ENCODE data around the gene CORO7.

Gene CORO7

GRCh38 chr16:4332623-4333307 lies 83.6 kb downstream of the CORO7 start:
- no peak overlapping the region for H3K27ac Mint-ChIP-seq
- peaks cover 35% of the 10 kb centered on the region for H3K27me3 Mint-ChIP-seq
- H3K36me3 Mint-ChIP-seq, result no peaks in the 10 kb centered on the region
- H3K9me3 Mint-ChIP-seq, result no peaks in the 10 kb centered on the region
- H3K4me1 Mint-ChIP-seq, result peaks cover 3% of the 10 kb centered on the region
- no peak overlapping the region for H3K4me3 Mint-ChIP-seq
- no peak for DNase-seq
- CTCF ChIA-PET, result interaction anchor here (0.9 to 7.8 kb wide), 8 partner anchors 9 to 79 kb away, joined by 3 to 85 read pairs (median 4); no protein-coding TSS in a partner anchor

DNA sequence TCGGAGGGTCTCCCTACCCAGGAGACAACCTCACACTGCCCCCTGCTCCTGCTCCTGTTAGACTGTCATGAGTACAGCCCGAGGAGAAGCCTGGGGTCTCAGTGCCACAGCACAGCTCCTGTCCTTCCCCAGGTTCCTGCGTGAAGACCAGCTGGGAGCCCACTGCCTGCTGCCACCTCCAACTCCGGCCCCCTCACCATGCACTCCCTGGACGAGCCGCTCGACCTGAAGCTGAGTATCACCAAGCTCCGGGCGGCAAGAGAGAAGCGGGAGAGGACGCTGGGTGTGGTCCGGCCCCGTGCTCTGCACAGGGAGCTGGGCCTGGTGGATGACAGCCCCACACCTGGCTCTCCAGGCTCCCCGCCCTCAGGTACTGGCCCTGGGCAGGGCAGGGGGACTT lies 84.3 kb downstream of the CORO7 start:
- no peak overlapping the region for H3K27ac Mint-ChIP-seq
- H3K36me3 Mint-ChIP-seq, result no peaks in the 10 kb centered on the region
- CTCF ChIA-PET, result interaction anchor here (0.7 to 7.8 kb wide), 13 partner anchors 12 to 349 kb away, joined by 3 to 85 read pairs (median 4); no protein-coding TSS in a partner anchor
- no peak for DNase-seq
- no peak overlapping the region for H3K4me3 Mint-ChIP-seq
- no peaks in the 10 kb centered on the region for H3K9me3 Mint-ChIP-seq
- peaks cover 39% of the 10 kb centered on the region for H3K27me3 Mint-ChIP-seq
- H3K4me1 Mint-ChIP-seq, result peaks cover 3% of the 10 kb centered on the region

- H3K4me3 Mint-ChIP-seq, result no peak overlapping the region
- no peak overlapping the region for H3K27ac Mint-ChIP-seq
- peak; percentile 81 for DNase-seq
- CTCF ChIA-PET, result interaction anchor here (0.6 to 7.8 kb wide), 10 partner anchors 9 to 393 kb away, joined by 3 to 85 read pairs (median 4); no protein-coding TSS in a partner anchor
- H3K27me3 Mint-ChIP-seq, result peaks cover 55% of the 10 kb centered on the region
- no peaks in the 10 kb centered on the region for H3K9me3 Mint-ChIP-seq
- H3K4me1 Mint-ChIP-seq, result peaks cover 5% of the 10 kb centered on the region
- no peaks in the 10 kb centered on the region for H3K36me3 Mint-ChIP-seq
Measured at GRCh38 chr16:4330277-4330874, 86.0 kb downstream of the CORO7 start.

DNA sequence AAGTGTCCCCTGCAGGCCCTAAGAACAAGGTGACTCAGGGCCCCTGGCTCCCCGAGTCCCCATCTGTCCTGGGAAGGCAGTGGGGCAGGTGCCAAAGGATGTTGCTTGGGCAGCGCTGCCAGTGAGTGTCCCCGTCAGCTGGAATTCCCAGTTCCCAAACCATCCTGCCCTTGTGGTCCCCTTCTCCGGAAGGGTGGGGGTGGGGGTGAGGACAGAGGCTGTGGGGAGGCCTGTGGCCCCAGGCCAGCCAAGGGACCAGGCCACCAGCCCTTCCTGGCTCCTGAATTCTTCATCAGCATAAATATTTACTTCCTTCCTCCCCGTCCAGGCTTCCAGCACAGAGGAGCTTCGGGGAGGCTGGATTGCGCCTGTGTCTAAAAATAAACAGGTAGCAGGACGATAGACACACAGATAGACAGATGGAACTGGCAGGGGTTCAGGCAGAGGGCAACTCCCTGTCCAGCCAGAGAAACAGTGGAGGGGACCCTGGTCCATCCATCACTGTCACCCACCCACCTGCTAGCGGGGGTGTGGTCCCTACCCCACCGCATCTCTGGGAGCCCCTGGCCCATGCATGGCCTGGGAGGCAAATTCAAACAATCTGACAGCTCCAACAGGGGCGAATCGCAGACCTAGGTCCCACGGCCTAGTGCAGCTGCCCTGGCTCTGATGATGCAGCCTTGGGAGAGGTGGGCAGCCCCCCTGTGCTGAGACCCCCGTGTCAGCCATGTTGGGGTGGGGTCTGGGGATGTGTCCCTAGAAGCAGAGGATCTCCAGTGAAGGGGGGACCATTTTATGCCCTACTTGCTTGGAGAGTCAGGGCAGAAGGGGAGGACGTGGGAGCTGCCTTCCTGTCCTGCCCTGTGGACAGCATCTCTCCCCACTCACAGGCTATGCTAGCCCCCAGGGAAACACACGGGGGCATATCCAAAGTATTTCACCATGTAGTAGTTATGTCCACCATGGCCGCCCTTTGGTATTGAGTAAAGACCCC lies 87.3 kb downstream of the CORO7 start:
- CTCF ChIA-PET, result interaction anchor here (0.6 to 7.8 kb wide), 11 partner anchors 7 to 390 kb away, joined by 3 to 85 read pairs (median 4); partner anchors contain the start of gene TFAP4
- no peaks in the 10 kb centered on the region for H3K36me3 Mint-ChIP-seq
- H3K27me3 Mint-ChIP-seq, result peaks cover 56% of the 10 kb centered on the region
- peaks cover 5% of the 10 kb centered on the region for H3K4me1 Mint-ChIP-seq
- no peak overlapping the region for H3K27ac Mint-ChIP-seq
- no peak overlapping the region for H3K4me3 Mint-ChIP-seq
- DNase-seq, result no peak
- H3K9me3 Mint-ChIP-seq, result no peaks in the 10 kb centered on the region

DNA sequence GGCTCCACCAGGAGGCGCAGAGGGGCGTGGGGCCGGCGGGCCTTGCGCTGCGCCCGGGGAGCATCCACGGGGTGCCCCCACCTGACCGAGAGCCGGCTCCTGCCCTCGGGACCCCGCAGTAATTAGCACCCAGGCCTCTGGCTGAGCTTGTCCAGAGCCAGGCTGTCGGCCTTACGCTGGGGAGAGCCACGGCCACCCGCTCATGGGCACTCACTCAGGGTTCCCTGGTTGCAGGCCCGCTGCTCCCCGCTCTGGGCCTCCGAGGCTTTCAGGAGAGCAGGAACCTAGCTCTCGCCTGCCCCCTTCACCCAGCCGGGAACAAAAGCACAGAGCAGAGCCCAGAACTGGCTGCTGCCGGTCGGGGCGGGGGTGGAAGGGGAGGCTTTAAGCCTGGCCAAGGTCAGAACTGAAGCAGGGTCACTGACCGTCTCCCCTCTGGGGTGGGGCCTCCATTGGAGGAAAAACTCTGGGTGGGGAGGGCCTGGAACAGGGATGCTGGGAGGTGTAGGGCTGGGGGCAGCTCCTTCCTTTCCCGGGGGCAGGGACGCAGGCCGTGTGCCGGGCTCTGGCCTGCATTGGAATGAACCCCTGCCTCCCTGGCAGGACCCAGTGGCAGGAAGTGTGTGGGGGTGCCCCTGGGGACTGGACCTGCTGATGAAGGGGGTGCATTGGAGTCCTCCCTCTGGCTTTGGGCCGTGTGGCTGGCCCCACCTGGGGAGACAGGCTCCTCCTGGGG lies 88.2 kb downstream of the CORO7 start:
- Mint-ChIP-seq H3K36me3 (no peaks in the 10 kb centered on the region), H3K27ac (no peak overlapping the region), H3K4me1 (peaks cover 5% of the 10 kb centered on the region), H3K4me3 (no peak overlapping the region), H3K27me3 (peaks cover 50% of the 10 kb centered on the region), H3K9me3 (no peaks in the 10 kb centered on the region)
- DNase-seq, result peak; percentile 72
- CTCF ChIA-PET, result interaction anchor here (0.6 to 7.8 kb wide), 8 partner anchors 12 to 91 kb away, joined by 3 to 85 read pairs (median 4); partner anchors contain the start of gene GLIS2

DNA sequence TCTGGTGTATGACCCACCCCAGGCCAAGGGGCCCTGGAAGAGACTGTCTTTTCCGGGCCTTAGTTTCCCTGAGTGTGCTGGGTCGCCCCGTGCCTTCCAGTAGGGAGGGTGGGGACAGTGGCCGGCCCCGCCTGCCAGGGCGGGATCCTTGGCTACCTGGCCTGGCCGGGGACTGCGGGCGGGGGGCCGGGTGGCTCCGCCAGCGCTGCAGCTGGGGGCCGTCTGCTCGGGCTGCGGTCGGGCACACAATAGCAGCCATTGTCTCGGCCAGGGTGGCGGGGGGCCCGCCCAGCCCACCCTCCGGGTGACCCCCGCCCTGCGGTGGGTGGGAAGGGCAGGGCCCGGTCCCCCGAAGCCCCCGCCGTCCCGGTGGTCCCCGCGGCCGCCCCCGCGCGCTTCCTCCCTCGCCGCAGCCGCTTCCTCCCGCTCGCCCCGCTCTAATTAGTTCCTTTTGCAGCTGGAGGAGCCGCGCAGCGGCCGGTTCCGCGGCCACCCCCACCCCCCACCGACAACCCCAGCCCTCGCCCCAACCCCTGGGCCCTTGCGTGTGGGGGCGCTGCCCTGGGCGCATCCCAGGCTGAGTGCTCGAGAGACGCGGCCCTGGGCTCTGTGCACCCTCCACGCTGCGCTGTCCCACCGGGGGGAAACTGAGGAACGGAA lies 88.9 kb downstream of the CORO7 start:
- Mint-ChIP-seq H3K4me3 (no peak overlapping the region), H3K9me3 (no peaks in the 10 kb centered on the region), H3K27ac (no peak overlapping the region), H3K36me3 (no peaks in the 10 kb centered on the region), H3K4me1 (peaks cover 5% of the 10 kb centered on the region), H3K27me3 (peaks cover 43% of the 10 kb centered on the region)
- no peak for DNase-seq
- CTCF ChIA-PET, result interaction anchor here (0.9 to 7.8 kb wide), 5 partner anchors 11 to 38 kb away, joined by 3 to 85 read pairs (median 9); partner anchors contain the start of gene GLIS2

GRCh38 chr16:4325253-4325758 lies 91.1 kb downstream of the CORO7 start:
- Mint-ChIP-seq H3K9me3 (no peaks in the 10 kb centered on the region), H3K4me1 (peaks cover 5% of the 10 kb centered on the region), H3K36me3 (no peaks in the 10 kb centered on the region), H3K4me3 (no peak overlapping the region), H3K27ac (no peak overlapping the region), H3K27me3 (peaks cover 52% of the 10 kb centered on the region)
- CTCF ChIA-PET, result interaction anchor here (5.9 kb wide), 1 partner anchor 15 kb away, joined by 49 read pairs; no protein-coding TSS in a partner anchor
- no peak for DNase-seq

DNA sequence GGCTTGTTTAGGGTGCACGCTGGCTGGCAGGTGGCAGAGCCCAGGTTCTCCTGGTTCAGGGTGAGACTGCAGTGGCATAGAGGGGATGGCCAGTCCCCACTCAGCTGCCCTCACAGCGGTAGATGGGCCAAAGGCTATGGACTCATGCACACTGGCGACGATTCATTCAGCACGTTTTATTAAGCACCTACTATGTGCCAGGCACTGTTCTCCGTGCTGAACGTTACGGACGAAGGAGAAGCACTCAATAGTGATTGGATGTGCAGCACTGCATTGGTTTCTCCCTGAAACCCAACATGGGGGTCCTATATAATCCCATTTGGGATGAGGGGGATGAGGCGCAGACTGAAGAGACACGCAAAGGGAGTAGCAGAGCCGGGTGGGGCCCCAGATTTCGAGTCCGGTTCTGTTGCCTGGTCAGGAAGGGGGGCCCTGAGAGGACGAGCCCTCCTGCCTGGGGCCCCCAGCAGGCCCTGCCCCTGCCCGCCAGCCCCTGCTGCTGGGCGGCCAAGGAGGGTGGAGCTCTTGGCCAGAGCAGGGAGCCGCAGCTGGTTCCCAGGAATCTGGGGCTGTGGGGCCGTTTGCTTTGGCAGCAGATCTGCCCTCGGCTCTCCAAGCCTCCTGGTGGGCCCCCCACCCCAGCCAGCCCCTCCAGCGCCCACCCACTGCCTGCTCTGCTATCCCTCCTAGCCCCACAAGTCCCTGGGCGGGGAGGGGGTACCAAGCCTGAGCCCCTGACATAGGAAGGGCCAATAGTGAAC lies 91.7 kb downstream of the CORO7 start:
- H3K4me3 Mint-ChIP-seq, result no peak overlapping the region
- H3K9me3 Mint-ChIP-seq, result no peaks in the 10 kb centered on the region
- no peaks in the 10 kb centered on the region for H3K36me3 Mint-ChIP-seq
- peaks cover 6% of the 10 kb centered on the region for H3K4me1 Mint-ChIP-seq
- CTCF ChIA-PET, result interaction anchor here (5.9 kb wide), 1 partner anchor 15 kb away, joined by 49 read pairs; no protein-coding TSS in a partner anchor
- peaks cover 59% of the 10 kb centered on the region for H3K27me3 Mint-ChIP-seq
- no peak overlapping the region for H3K27ac Mint-ChIP-seq
- DNase-seq, result no peak

DNA sequence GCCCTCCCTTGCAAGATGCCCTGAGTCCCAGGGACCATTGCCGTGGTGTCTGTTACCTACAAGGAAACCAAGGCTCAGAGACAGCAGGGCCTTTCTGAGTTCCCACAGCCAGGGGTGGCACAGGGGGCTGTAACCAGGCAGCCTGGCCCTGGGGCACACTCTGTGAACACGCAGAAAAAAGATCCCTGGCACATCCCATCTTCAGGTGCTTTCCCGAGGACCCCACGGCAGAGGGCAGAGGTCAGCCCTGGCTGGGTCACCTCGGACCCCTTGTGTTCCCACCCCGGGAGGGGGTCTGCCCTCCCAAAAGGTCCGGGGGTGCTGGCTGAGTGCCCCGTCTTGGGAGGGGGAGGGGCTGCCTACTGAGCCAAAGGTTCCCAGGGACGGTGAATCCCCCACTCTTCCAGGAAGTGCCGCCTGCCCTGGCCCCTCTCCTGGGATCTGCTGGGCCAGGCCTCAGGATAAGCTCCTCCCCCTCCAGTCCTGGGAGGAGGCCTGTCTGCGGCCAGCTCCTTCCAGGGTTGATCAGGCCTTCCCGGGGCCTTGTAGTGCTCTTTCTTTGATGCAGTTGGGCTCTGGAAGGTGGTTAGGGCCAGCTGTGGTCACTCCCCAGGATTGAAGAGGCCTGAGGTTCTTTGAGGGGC lies 92.4 kb downstream of the CORO7 start:
- Mint-ChIP-seq H3K4me3 (no peak overlapping the region), H3K27me3 (peaks cover 59% of the 10 kb centered on the region), H3K27ac (no peak overlapping the region), H3K9me3 (no peaks in the 10 kb centered on the region), H3K36me3 (no peaks in the 10 kb centered on the region), H3K4me1 (peaks cover 13% of the 10 kb centered on the region)
- CTCF ChIA-PET, result interaction anchor here (0.6 kb wide), 1 partner anchor 13 kb away, joined by 3 read pairs; no protein-coding TSS in a partner anchor
- no peak for DNase-seq

DNA sequence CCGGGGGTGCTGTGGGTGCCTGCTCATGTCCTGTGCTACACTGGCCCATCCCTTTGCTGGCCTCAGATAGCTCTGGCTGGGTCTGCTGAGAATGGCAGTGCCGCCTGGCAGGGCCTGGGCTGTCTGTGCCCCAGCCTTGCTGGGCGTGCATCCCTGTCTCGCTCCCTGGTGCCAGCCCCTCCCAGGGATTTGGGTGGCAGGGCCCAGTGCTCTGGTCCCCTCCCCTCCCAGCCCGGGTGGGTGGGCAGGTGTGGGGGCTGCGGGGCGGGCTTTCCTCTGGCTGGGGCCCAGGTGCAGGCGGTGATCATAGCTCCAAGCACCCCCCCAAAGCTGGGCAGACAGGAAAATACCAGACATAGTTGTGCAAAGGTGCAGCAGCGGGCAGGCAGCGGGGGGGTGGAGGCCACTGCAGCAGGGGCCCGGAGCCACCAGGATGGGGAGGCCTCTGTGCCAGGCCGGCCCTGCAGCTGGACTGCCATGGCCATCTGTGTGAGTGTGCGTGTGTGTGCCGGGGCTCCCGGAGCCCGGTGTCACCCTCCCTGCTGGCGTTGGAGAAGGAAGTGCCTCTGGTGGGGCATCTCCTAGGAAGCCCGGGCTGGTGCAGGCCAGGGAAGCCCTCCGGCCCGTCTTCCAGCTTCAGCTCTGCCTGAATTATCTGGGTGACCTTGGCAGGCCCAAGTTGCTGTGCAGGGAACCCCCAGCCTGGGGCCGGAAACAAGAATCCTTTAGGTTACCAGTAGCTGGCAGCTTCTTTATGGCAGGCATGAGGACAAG lies 93.1 kb downstream of the CORO7 start:
- CTCF ChIA-PET, result interaction anchor here (0.6 kb wide), 1 partner anchor 12 kb away, joined by 3 read pairs; no protein-coding TSS in a partner anchor
- H3K9me3 Mint-ChIP-seq, result no peaks in the 10 kb centered on the region
- DNase-seq, result no peak
- peaks cover 10% of the 10 kb centered on the region for H3K4me1 Mint-ChIP-seq
- H3K4me3 Mint-ChIP-seq, result no peak overlapping the region
- no peak overlapping the region for H3K27ac Mint-ChIP-seq
- H3K36me3 Mint-ChIP-seq, result no peaks in the 10 kb centered on the region
- H3K27me3 Mint-ChIP-seq, result peaks cover 58% of the 10 kb centered on the region

All from activated naive CD4-positive, alpha-beta T cell treated with anti-CD3 and anti-CD28 coated beads, Interleukin-2, amount 10 ng/mL, durations not matched to agents 7 days and 5 days (primary cell).